Spinal cord (tissue), 10 donors: ENCODE data around the gene TMEM107. TPM values are rescaled to one million over a fixed set of nuclear protein-coding genes. Genes with fewer than 3 reads are reported as not detected.

Source experiments
- DNase-seq, 6 donors: peaks; one replicate each; pipeline versions ENCODE4 v3.0.0 to v3.0.0-alpha.2; 2013 to 2015; ENCODE audit warnings: low spot score in 6 of 6, low read depth in 4 of 6
- H3K27ac ChIP-seq: one replicate; pipeline ENCODE4 v1.5.1; 2013; ENCODE audit warnings: low read depth, low read length, control low read depth
- H3K27me3 ChIP-seq: one replicate; pipeline ENCODE4 v1.6.1; 2013; ENCODE audit warnings: low read length; ENCODE audit not compliant: control insufficient read depth, insufficient read depth
- H3K36me3 ChIP-seq: one replicate; pipeline ENCODE4 v1.6.1; 2013; ENCODE audit warnings: low read length; ENCODE audit not compliant: control insufficient read depth, insufficient read depth
- H3K4me1 ChIP-seq: one replicate; pipeline ENCODE4 v1.6.1; 2013; ENCODE audit warnings: low read length; ENCODE audit not compliant: control insufficient read depth, insufficient read depth
- H3K4me3 ChIP-seq: one replicate; pipeline ENCODE4 v1.5.1; 2013; ENCODE audit warnings: low read depth, low read length, control low read depth
- H3K9me3 ChIP-seq: one replicate; pipeline ENCODE4 v1.6.1; 2013; ENCODE audit warnings: low read length; ENCODE audit not compliant: control insufficient read depth, insufficient read depth
- WGBS: methylation state at CpG from one replicate; pipeline ENCODE4 v1.1.5; 2013; ENCODE audit warnings: missing lambda C conversion rate; ENCODE audit not compliant: insufficient coverage; 5-methylcytosine and 5-hydroxymethylcytosine counted together
- polyA plus RNA-seq, 2 donors: library from polyadenylated mRNA; unstranded; fragments of 120-200 nt; gene quantifications; one replicate each; pipeline ENCODE4 v1.2.1, GENCODE V29; 2013; ENCODE audit not compliant: insufficient read length in 2 of 2
- total RNA-seq, 2 donors: library from RNA; depleted of rRNA in 1 of 2; stranded (reverse); fragments of 120-200 nt in 1 of 2; fragments of >200 nt in 1 of 2; gene quantifications; one replicate each; pipeline versions ENCODE4 v1.2.3 to v1.2.4, GENCODE V29; 2013 to 2014
- donor health status: healthy.

Gene TMEM107
- total and polyA plus RNA-seq, 4 donors = 19.0 to 48.1 (median 22.5) TPM

- peaks cover 34% of the 10 kb centered on the region for H3K36me3 ChIP-seq
- peak overlapping the region; percentile 47 for H3K4me3 ChIP-seq
- H3K27me3 ChIP-seq = no peaks in the 10 kb centered on the region
- WGBS = 23% methylated on average over 19 of the region's 21 CpGs
- H3K4me1 ChIP-seq = peaks cover 12% of the 10 kb centered on the region
- peak overlapping the region; percentile 94 for H3K27ac ChIP-seq
- H3K9me3 ChIP-seq = no peaks in the 10 kb centered on the region
- DNase-seq = no peak
Measured at GRCh38 chr17:8137645-8138373, 38.4 kb downstream of the TMEM107 start.

GRCh38 chr17:8133941-8134340 lies 42.2 kb downstream of the TMEM107 start:
- no peak overlapping the region for H3K27ac ChIP-seq
- H3K9me3 ChIP-seq = no peaks in the 10 kb centered on the region
- H3K27me3 ChIP-seq = peaks cover 2% of the 10 kb centered on the region
- DNase-seq = no peak
- WGBS = 95% methylated on average over 3 of the region's 4 CpGs
- no peaks in the 10 kb centered on the region for H3K36me3 ChIP-seq
- peaks cover 10% of the 10 kb centered on the region for H3K4me1 ChIP-seq
- no peak overlapping the region for H3K4me3 ChIP-seq

- Histone ChIP-seq H3K27ac (no peak overlapping the region), H3K9me3 (no peaks in the 10 kb centered on the region), H3K4me3 (no peak overlapping the region), H3K4me1 (peaks cover 5% of the 10 kb centered on the region), H3K36me3 (no peaks in the 10 kb centered on the region), H3K27me3 (peaks cover 2% of the 10 kb centered on the region)
- WGBS = 51% methylated on average over 6 of the region's 12 CpGs
- DNase-seq = no peak
Measured at GRCh38 chr17:8133399-8133798, 42.8 kb downstream of the TMEM107 start.

- no peak for DNase-seq
- no peaks in the 10 kb centered on the region for H3K9me3 ChIP-seq
- no peak overlapping the region for H3K27ac ChIP-seq
- peaks cover 2% of the 10 kb centered on the region for H3K27me3 ChIP-seq
- H3K36me3 ChIP-seq = no peaks in the 10 kb centered on the region
- peaks cover 8% of the 10 kb centered on the region for H3K4me1 ChIP-seq
- 86% methylated on average over 1 of the region's 3 CpGs for WGBS
- no peak overlapping the region for H3K4me3 ChIP-seq
Measured at GRCh38 chr17:8131844-8132441, 44.2 kb downstream of the TMEM107 start.

- no peaks in the 10 kb centered on the region for H3K36me3 ChIP-seq
- H3K27me3 ChIP-seq = peaks cover 24% of the 10 kb centered on the region
- no peak overlapping the region for H3K27ac ChIP-seq
- WGBS = 91% methylated on average over 9 of the region's 14 CpGs
- no peak for DNase-seq
- H3K9me3 ChIP-seq = no peaks in the 10 kb centered on the region
- peaks cover 36% of the 10 kb centered on the region for H3K4me1 ChIP-seq
- H3K4me3 ChIP-seq = no peak overlapping the region
Measured at GRCh38 chr17:8128125-8128784, 47.9 kb downstream of the TMEM107 start.

GRCh38 chr17:8126491-8127066 lies 49.6 kb downstream of the TMEM107 start:
- H3K36me3 ChIP-seq = no peaks in the 10 kb centered on the region

GRCh38 chr17:8125947-8126490 lies 50.2 kb downstream of the TMEM107 start:
- Histone ChIP-seq H3K4me3 (peak overlapping the region; percentile 82), H3K36me3 (no peaks in the 10 kb centered on the region), H3K27me3 (peaks cover 36% of the 10 kb centered on the region), H3K4me1 (peaks cover 54% of the 10 kb centered on the region), H3K27ac (peak overlapping the region; percentile 81), H3K9me3 (no peaks in the 10 kb centered on the region)
- WGBS = 0% methylated on average over 32 of the region's 35 CpGs
- DNase-seq = peak in 3 of 6 donors; percentile 44 to 74 (median 71)

More at GRCh38 chr17:8126491-8127066, 49.6 kb downstream of the TMEM107 start:
- Histone ChIP-seq H3K4me1 (peaks cover 51% of the 10 kb centered on the region), H3K27me3 (peaks cover 34% of the 10 kb centered on the region), H3K9me3 (no peaks in the 10 kb centered on the region), H3K27ac (peak overlapping the region; percentile 81), H3K4me3 (peak overlapping the region; percentile 82)
- DNase-seq = peak in 3 of 6 donors; percentile 44 to 79 (median 76)
- WGBS = under 1% methylated on average over 45 of the region's 45 CpGs

- 1% methylated on average over 27 of the region's 40 CpGs for WGBS
- Histone ChIP-seq H3K9me3 (no peaks in the 10 kb centered on the region), H3K36me3 (no peaks in the 10 kb centered on the region), H3K4me1 (peaks cover 60% of the 10 kb centered on the region), H3K27ac (peak overlapping the region; percentile 81), H3K4me3 (peak overlapping the region; percentile 82), H3K27me3 (peaks cover 38% of the 10 kb centered on the region)
- DNase-seq = peak in 4 of 6 donors; percentile 69 to 97 (median 89)
Measured at GRCh38 chr17:8125154-8125946, 50.8 kb downstream of the TMEM107 start.
